H9 (cell line): ENCODE results near the gene ATXN1L. TPM values are rescaled to one million over a fixed set of nuclear protein-coding genes. Genes with fewer than 3 reads are reported as not detected.

Experiments
- DNase-seq: peaks from one replicate; pipeline ENCODE4 v3.0.0-alpha.2; 2017
- H2AFZ ChIP-seq: one replicate; pipeline ENCODE4 v1.6.1; 2013; ENCODE audit warnings: mild to moderate bottlenecking, low read length, control low read depth, moderate library complexity
- H2AK5ac ChIP-seq: 2 replicates; pipeline ENCODE4 v1.6.1; 2013; ENCODE audit warnings: low read length, control low read depth, mixed read lengths; ENCODE audit not compliant: insufficient read length
- H2BK120ac ChIP-seq: one replicate; pipeline ENCODE4 v1.6.1; 2013; ENCODE audit warnings: low read depth, mild to moderate bottlenecking, low read length, control low read depth, inconsistent platforms; ENCODE audit not compliant: poor library complexity, severe bottlenecking
- H2BK12ac ChIP-seq: 2 replicates; pipeline ENCODE4 v1.6.1; 2013; ENCODE audit warnings: low read length, control low read depth, mixed read lengths, low read depth; ENCODE audit not compliant: insufficient read length
- H2BK15ac ChIP-seq: 2 replicates; pipeline ENCODE4 v1.6.1; 2013; ENCODE audit warnings: low read depth, low read length, control low read depth
- H2BK20ac ChIP-seq: one replicate; pipeline ENCODE4 v1.6.1; 2013; ENCODE audit warnings: low read depth, mild to moderate bottlenecking, low read length, control low read depth, inconsistent platforms; ENCODE audit not compliant: poor library complexity, severe bottlenecking
- H2BK5ac ChIP-seq: 2 replicates; pipeline ENCODE4 v1.6.1; 2013; ENCODE audit warnings: low read length, control low read depth, mixed read lengths; ENCODE audit not compliant: insufficient read length
- H3K14ac ChIP-seq: 2 replicates; pipeline ENCODE4 v1.6.1; 2013; ENCODE audit warnings: low read length, control low read depth; ENCODE audit not compliant: insufficient read depth
- H3K18ac ChIP-seq: 2 replicates; pipeline ENCODE4 v1.6.1; 2013; ENCODE audit warnings: low read depth, mild to moderate bottlenecking, mixed read lengths, low read length, control low read depth; ENCODE audit not compliant: insufficient read length
- H3K23ac ChIP-seq: 2 replicates; pipeline ENCODE4 v1.6.1; 2013; ENCODE audit warnings: low read length, control low read depth, mixed read lengths, low read depth; ENCODE audit not compliant: insufficient read length
- H3K23me2 ChIP-seq: 2 replicates; pipeline ENCODE4 v1.6.1; 2013; ENCODE audit warnings: low read depth, mild to moderate bottlenecking, mixed read lengths, low read length, control low read depth; ENCODE audit not compliant: insufficient read length, poor library complexity, severe bottlenecking
- H3K27ac ChIP-seq: 2 replicates; pipeline ENCODE4 v1.5.1; 2013; ENCODE audit warnings: low read length, control low read depth, mixed read lengths, low read depth; ENCODE audit not compliant: insufficient read length
- H3K27me3 ChIP-seq: 2 replicates; pipeline ENCODE4 v1.6.1; 2013; ENCODE audit warnings: low read length, control low read depth, inconsistent platforms; ENCODE audit not compliant: insufficient read depth
- H3K4ac ChIP-seq: 2 replicates; pipeline ENCODE4 v1.6.1; 2013; ENCODE audit warnings: low read depth, mild to moderate bottlenecking, control low read depth, inconsistent platforms, low read length, moderate library complexity
- H3K4me1 ChIP-seq: 2 replicates; pipeline ENCODE4 v1.6.1; 2013; ENCODE audit warnings: low read length, control low read depth, inconsistent platforms; ENCODE audit not compliant: insufficient read depth
- H3K4me2 ChIP-seq: 2 replicates; pipeline ENCODE4 v1.6.1; 2013; ENCODE audit warnings: low read length, control low read depth, mixed read lengths; ENCODE audit not compliant: insufficient read length, insufficient read depth
- H3K56ac ChIP-seq: 2 replicates; pipeline ENCODE4 v1.6.1; 2013; ENCODE audit warnings: low read depth, mild to moderate bottlenecking, mixed read lengths, low read length, control low read depth; ENCODE audit not compliant: insufficient read length
- H3K79me1 ChIP-seq: 2 replicates; pipeline ENCODE4 v1.6.1; 2013; ENCODE audit warnings: low read depth, mild to moderate bottlenecking, moderate library complexity, low read length, control low read depth, inconsistent platforms; ENCODE audit not compliant: insufficient read depth, poor library complexity, severe bottlenecking
- H3K79me2 ChIP-seq: 2 replicates; pipeline ENCODE4 v1.6.1; 2013; ENCODE audit warnings: low read length, control low read depth, inconsistent platforms; ENCODE audit not compliant: insufficient read depth
- H3K9ac ChIP-seq: 2 replicates; pipeline ENCODE4 v1.6.1; 2013; ENCODE audit warnings: low read length, control low read depth, mixed read lengths; ENCODE audit not compliant: insufficient read length; ENCODE audit errors: extremely low read depth
- H3K9me3 ChIP-seq: one replicate; pipeline ENCODE4 v1.6.1; 2013; ENCODE audit warnings: low read depth, low read length, inconsistent platforms; ENCODE audit not compliant: control insufficient read depth
- H3T11ph ChIP-seq: one replicate; pipeline ENCODE4 v1.6.1; 2013; ENCODE audit warnings: mild to moderate bottlenecking, low read length, control low read depth, inconsistent platforms
- H4K20me1 ChIP-seq: one replicate; pipeline ENCODE4 v1.6.1; 2013; ENCODE audit not compliant: control insufficient read depth, insufficient read length, insufficient read depth
- H4K5ac ChIP-seq: 2 replicates; pipeline ENCODE4 v1.6.1; 2013; ENCODE audit warnings: low read depth, mild to moderate bottlenecking, mixed read lengths, low read length, control low read depth; ENCODE audit not compliant: insufficient read length
- H4K8ac ChIP-seq: replicated peaks from 2 replicates; pipeline ENCODE4 v1.6.1; 2013; ENCODE audit warnings: low read length, control low read depth, mixed read lengths, low read depth; ENCODE audit not compliant: insufficient read length
- H4K91ac ChIP-seq: 2 replicates; pipeline ENCODE4 v1.6.1; 2013; ENCODE audit warnings: low read depth, mild to moderate bottlenecking, moderate library complexity, mixed read lengths, low read length, control low read depth; ENCODE audit not compliant: insufficient read length
- H3K27ac Mint-ChIP-seq, 3 experiments: 2 replicates in 2 of 3; 3 replicates in 1 of 3; pipeline ENCODE4 v1.8.0; 2020 to 2021; ENCODE audit warnings: mixed read lengths in 3 of 3, mild to moderate bottlenecking in 1 of 3, moderate library complexity in 1 of 3
- H3K27me3 Mint-ChIP-seq: 2 replicates; pipeline ENCODE4 v1.8.0; 2021; ENCODE audit warnings: low read depth, mild to moderate bottlenecking, moderate library complexity, mixed read lengths
- H3K36me3 Mint-ChIP-seq, 3 experiments: 2 replicates in 2 of 3; 3 replicates in 1 of 3; pipeline ENCODE4 v1.8.0; 2020 to 2021; ENCODE audit warnings: low read depth in 3 of 3, mixed read lengths in 3 of 3; ENCODE audit not compliant: insufficient read depth in 1 of 3
- H3K4me1 Mint-ChIP-seq, 2 experiments: 2 replicates each; pipeline ENCODE4 v1.8.0; 2020; ENCODE audit warnings: mixed read lengths in 2 of 2
- H3K4me3 Mint-ChIP-seq, 2 experiments: 2 replicates in 1 of 2; 3 replicates in 1 of 2; pipeline ENCODE4 v1.8.0; 2020 to 2021; ENCODE audit warnings: mild to moderate bottlenecking in 2 of 2, mixed read lengths in 2 of 2, moderate library complexity in 1 of 2
- H3K9me3 Mint-ChIP-seq, 2 experiments: 2 replicates in 1 of 2; 3 replicates in 1 of 2; pipeline ENCODE4 v1.8.0; 2020; ENCODE audit warnings: mild to moderate bottlenecking in 2 of 2, mixed read lengths in 2 of 2, moderate library complexity in 1 of 2
- WGBS: extraction: QIAGEN DNeasy Blood & Tissue Kit; methylation state at CpG from one replicate; pipeline ENCODE4 v1.1.7; 2013; ENCODE audit warnings: missing lambda C conversion rate, low lambda C conversion rate, mixed read lengths; ENCODE audit not compliant: insufficient read length; ENCODE audit errors: extremely low coverage; 5-methylcytosine and 5-hydroxymethylcytosine counted together
- total RNA-seq: library from RNA; stranded (reverse); gene quantifications from 2 replicates; pipeline ENCODE4 v1.2.1, GENCODE V29; 2021
- TF ChIP-seq, protein P1 (sequence below): fragments of 200-600 bp; sonication (generic); conservative IDR thresholded peaks from 3 replicates; pipeline ENCODE4 v1.8.0; 2021; ENCODE audit warnings: antibody characterized with exemption, mild to moderate bottlenecking

Gene ATXN1L
- total RNA-seq, 1 experiment from 2014 or later: 30.3 TPM

DNA sequence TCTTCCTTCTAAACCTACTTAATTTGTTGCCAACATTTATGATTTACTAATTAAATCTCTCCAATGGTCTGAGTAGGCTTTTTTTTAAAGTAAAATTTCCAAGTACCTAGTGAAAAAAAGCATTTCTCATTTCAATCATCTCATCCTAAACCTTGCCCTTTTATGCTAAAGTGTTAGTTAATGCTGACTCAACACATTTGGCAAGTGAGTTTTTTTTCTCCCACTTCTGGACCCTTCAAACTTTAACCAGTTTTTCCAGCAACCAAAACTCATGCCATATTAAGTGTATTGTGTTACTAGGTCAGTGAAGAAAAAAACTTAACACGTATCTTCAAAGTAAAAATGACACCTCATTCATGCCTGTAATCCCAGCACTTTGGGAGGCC is 42.5 kb upstream of the ATXN1L start:
- H4K5ac ChIP-seq: no peak overlapping the region
- Mint-ChIP-seq H3K27ac (peak overlapping the region in 1 of 3 experiments; percentile 78; a peak in 2 of 7 replicates), H3K4me3 (no peak overlapping the region), H3K9me3 (peaks cover 0 to 3% of the 10 kb centered on the region in 2 experiments; a peak in 1 of 5 replicates), H3K36me3 (peaks cover 2 to 16% (median 9%) of the 10 kb centered on the region in 3 experiments; a peak in 5 of 7 replicates), H3K4me1 (peaks cover 5 to 7% of the 10 kb centered on the region in 2 experiments), H3K27me3 (no peaks in the 10 kb centered on the region)
- H2AK5ac ChIP-seq: no peak overlapping the region
- H3K27ac ChIP-seq: no peak overlapping the region
- H4K8ac ChIP-seq: no peak overlapping the region
- no peak overlapping the region for H2BK120ac ChIP-seq
- no peak overlapping the region for H4K91ac ChIP-seq
- no peak overlapping the region for H2BK20ac ChIP-seq
- H3K4me1 ChIP-seq: no peaks in the 10 kb centered on the region
- no peak overlapping the region for H2AFZ ChIP-seq
- H3T11ph ChIP-seq: no peak overlapping the region
- peaks cover 13% of the 10 kb centered on the region for H3K79me1 ChIP-seq
- H3K79me2 ChIP-seq: peaks cover 16% of the 10 kb centered on the region; the same call in 1 of the 2 replicates
- H2BK12ac ChIP-seq: no peak overlapping the region
- no peak overlapping the region for H3K14ac ChIP-seq
- no peaks in the 10 kb centered on the region for H3K9me3 ChIP-seq
- no peak overlapping the region for H3K18ac ChIP-seq
- no peaks in the 10 kb centered on the region for H4K20me1 ChIP-seq
- H3K4me2 ChIP-seq: no peak overlapping the region
- no peak overlapping the region for H3K56ac ChIP-seq
- H3K27me3 ChIP-seq: no peaks in the 10 kb centered on the region
- peaks cover 6% of the 10 kb centered on the region for H3K23me2 ChIP-seq
- no CpG with 5 or more reads among the region's 1 CpG for WGBS
- no peak overlapping the region for H3K9ac ChIP-seq
- no peak for DNase-seq
- H2BK15ac ChIP-seq: no peak overlapping the region
- no peak overlapping the region for H3K4ac ChIP-seq
- TF ChIP-seq, protein P1, sequence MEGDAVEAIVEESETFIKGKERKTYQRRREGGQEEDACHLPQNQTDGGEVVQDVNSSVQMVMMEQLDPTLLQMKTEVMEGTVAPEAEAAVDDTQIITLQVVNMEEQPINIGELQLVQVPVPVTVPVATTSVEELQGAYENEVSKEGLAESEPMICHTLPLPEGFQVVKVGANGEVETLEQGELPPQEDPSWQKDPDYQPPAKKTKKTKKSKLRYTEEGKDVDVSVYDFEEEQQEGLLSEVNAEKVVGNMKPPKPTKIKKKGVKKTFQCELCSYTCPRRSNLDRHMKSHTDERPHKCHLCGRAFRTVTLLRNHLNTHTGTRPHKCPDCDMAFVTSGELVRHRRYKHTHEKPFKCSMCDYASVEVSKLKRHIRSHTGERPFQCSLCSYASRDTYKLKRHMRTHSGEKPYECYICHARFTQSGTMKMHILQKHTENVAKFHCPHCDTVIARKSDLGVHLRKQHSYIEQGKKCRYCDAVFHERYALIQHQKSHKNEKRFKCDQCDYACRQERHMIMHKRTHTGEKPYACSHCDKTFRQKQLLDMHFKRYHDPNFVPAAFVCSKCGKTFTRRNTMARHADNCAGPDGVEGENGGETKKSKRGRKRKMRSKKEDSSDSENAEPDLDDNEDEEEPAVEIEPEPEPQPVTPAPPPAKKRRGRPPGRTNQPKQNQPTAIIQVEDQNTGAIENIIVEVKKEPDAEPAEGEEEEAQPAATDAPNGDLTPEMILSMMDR: no peak
- no peak overlapping the region for H2BK5ac ChIP-seq
- H3K23ac ChIP-seq: no peak overlapping the region
